ENCODE measurements around the gene VPS51.

- TF ChIP-seq, protein P1, sequence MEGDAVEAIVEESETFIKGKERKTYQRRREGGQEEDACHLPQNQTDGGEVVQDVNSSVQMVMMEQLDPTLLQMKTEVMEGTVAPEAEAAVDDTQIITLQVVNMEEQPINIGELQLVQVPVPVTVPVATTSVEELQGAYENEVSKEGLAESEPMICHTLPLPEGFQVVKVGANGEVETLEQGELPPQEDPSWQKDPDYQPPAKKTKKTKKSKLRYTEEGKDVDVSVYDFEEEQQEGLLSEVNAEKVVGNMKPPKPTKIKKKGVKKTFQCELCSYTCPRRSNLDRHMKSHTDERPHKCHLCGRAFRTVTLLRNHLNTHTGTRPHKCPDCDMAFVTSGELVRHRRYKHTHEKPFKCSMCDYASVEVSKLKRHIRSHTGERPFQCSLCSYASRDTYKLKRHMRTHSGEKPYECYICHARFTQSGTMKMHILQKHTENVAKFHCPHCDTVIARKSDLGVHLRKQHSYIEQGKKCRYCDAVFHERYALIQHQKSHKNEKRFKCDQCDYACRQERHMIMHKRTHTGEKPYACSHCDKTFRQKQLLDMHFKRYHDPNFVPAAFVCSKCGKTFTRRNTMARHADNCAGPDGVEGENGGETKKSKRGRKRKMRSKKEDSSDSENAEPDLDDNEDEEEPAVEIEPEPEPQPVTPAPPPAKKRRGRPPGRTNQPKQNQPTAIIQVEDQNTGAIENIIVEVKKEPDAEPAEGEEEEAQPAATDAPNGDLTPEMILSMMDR (IDR thresholded peaks at IDR 0.05) = no peak
- no peak for TF ChIP-seq POLR2A (IDR thresholded peaks at IDR 0.05)
Observed at GRCh38 chr11:65067446-65067845, 28.6 kb upstream of the VPS51 start.
